Measurements from ENCODE around the gene GNB3. TPM values are rescaled to one million over a fixed set of nuclear protein-coding genes. Genes with fewer than 3 reads are reported as not detected.

Gene GNB3
- total RNA-seq, 1 donor from 2014 or later: 9.0 TPM

- H3K36me3 Mint-ChIP-seq (ENCODE audit: low read depth, unreplicated experiment): peaks cover 47% of the 10 kb centered on the region
- peaks cover 15% of the 10 kb centered on the region for H3K27me3 Mint-ChIP-seq (ENCODE audit: unreplicated experiment)
- H3K4me1 Mint-ChIP-seq (ENCODE audit: unreplicated experiment): peaks cover 18% of the 10 kb centered on the region
- no peak overlapping the region for H3K4me3 Mint-ChIP-seq (ENCODE audit: unreplicated experiment)
- H3K27ac Mint-ChIP-seq (ENCODE audit: unreplicated experiment): peak overlapping the region; percentile 27
- no peak for TF ChIP-seq CTCF (IDR thresholded peaks at IDR 0.05; ENCODE audit: unreplicated experiment)
- DNase-seq (ENCODE audit: low spot score): no peak
- no peaks in the 10 kb centered on the region for H3K9me3 Mint-ChIP-seq (ENCODE audit: unreplicated experiment)
These were observed 7.0 kb downstream of the GNB3 start for GRCh38 chr12:6847676-6848075.

- no peak for DNase-seq (ENCODE audit: low spot score)
- no peak for TF ChIP-seq CTCF (IDR thresholded peaks at IDR 0.05; ENCODE audit: unreplicated experiment)
- Mint-ChIP-seq H3K27me3 (ENCODE audit: unreplicated experiment) (peaks cover 13% of the 10 kb centered on the region), H3K27ac (ENCODE audit: unreplicated experiment) (no peak overlapping the region), H3K36me3 (ENCODE audit: low read depth, unreplicated experiment) (peaks cover 44% of the 10 kb centered on the region), H3K4me3 (ENCODE audit: unreplicated experiment) (peak overlapping the region; percentile 37), H3K4me1 (ENCODE audit: unreplicated experiment) (peaks cover 27% of the 10 kb centered on the region), H3K9me3 (ENCODE audit: unreplicated experiment) (no peaks in the 10 kb centered on the region)
These were observed 8.7 kb downstream of the GNB3 start for GRCh38 chr12:6849427-6849826.

- Mint-ChIP-seq H3K4me1 (ENCODE audit: unreplicated experiment) (peaks cover 31% of the 10 kb centered on the region), H3K4me3 (ENCODE audit: unreplicated experiment) (peak overlapping the region; percentile 62), H3K27ac (ENCODE audit: unreplicated experiment) (peak overlapping the region; percentile 50), H3K36me3 (ENCODE audit: low read depth, unreplicated experiment) (peaks cover 37% of the 10 kb centered on the region), H3K27me3 (ENCODE audit: unreplicated experiment) (peaks cover 11% of the 10 kb centered on the region), H3K9me3 (ENCODE audit: unreplicated experiment) (no peaks in the 10 kb centered on the region)
- no peak for TF ChIP-seq CTCF (IDR thresholded peaks at IDR 0.05; ENCODE audit: unreplicated experiment)
- DNase-seq (ENCODE audit: low spot score): no peak
These were observed 9.3 kb downstream of the GNB3 start for GRCh38 chr12:6849976-6850560.

GRCh38 chr12:6850796-6851152 lies 10.0 kb downstream of the GNB3 start:
- H3K27ac Mint-ChIP-seq (ENCODE audit: unreplicated experiment): no peak overlapping the region
- H3K27me3 Mint-ChIP-seq (ENCODE audit: unreplicated experiment): peaks cover 11% of the 10 kb centered on the region
- no peak for TF ChIP-seq CTCF (IDR thresholded peaks at IDR 0.05; ENCODE audit: unreplicated experiment)
- H3K9me3 Mint-ChIP-seq (ENCODE audit: unreplicated experiment): no peaks in the 10 kb centered on the region
- peaks cover 38% of the 10 kb centered on the region for H3K36me3 Mint-ChIP-seq (ENCODE audit: low read depth, unreplicated experiment)
- H3K4me3 Mint-ChIP-seq (ENCODE audit: unreplicated experiment): peak overlapping the region; percentile 99
- no peak for DNase-seq (ENCODE audit: low spot score)
- peaks cover 31% of the 10 kb centered on the region for H3K4me1 Mint-ChIP-seq (ENCODE audit: unreplicated experiment)

- peaks cover 31% of the 10 kb centered on the region for H3K4me1 Mint-ChIP-seq (ENCODE audit: unreplicated experiment)
- peak within 1 kb of the TSS; percentile 99 for H3K4me3 Mint-ChIP-seq (ENCODE audit: unreplicated experiment)
- peak within 1 kb of the TSS; percentile 90 for H3K27ac Mint-ChIP-seq (ENCODE audit: unreplicated experiment)
- H3K27me3 Mint-ChIP-seq (ENCODE audit: unreplicated experiment): peaks cover 11% of the 10 kb centered on the region
- peak; percentile 88 for DNase-seq (ENCODE audit: low spot score)
- H3K36me3 Mint-ChIP-seq (ENCODE audit: low read depth, unreplicated experiment): peaks cover 39% of the 10 kb centered on the region
- no peak for TF ChIP-seq CTCF (IDR thresholded peaks at IDR 0.05; ENCODE audit: unreplicated experiment)
- no peaks in the 10 kb centered on the region for H3K9me3 Mint-ChIP-seq (ENCODE audit: unreplicated experiment)
These were observed 10.6 kb downstream of the GNB3 start, which contains the start of gene CDCA3 for GRCh38 chr12:6851153-6851920. TSS of gene CDCA3 (minus strand) at chr12:6851286. CDS start at chr12:6850952, 334 bp downstream.
